Measurements from ENCODE around the gene CPLX1.
A peak's percentile ranks its signal among the peaks of the same experiment; 100 is the strongest.
"Not testable (repeated sequence)": the region's sequence is repeated elsewhere in the genome, so short reads cannot be mapped to it uniquely, and the experiment has no call there.

The CPLX1 gene

DNA sequence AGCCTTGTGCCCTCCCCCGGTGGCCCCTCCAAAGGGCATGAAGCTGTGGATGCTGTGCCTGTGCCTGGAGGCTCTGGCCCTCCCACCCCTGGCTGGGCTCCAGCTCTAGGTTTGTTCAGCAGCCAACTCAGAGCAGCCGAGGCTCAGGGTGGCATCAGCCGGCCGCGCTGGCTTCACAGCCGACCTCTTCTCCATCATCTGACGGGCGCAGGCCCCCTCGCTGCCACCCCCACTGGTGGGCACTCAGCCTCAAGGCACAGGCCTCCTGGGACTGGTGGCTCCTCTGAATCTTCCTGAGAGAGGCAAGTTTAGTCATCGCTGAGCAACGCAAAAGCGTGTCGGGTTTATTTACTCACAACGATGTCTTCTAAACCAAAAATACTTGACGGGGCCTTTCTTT lies 74.3 kb downstream of the CPLX1 start:
- peak; percentile 27 for DNase-seq

DNA sequence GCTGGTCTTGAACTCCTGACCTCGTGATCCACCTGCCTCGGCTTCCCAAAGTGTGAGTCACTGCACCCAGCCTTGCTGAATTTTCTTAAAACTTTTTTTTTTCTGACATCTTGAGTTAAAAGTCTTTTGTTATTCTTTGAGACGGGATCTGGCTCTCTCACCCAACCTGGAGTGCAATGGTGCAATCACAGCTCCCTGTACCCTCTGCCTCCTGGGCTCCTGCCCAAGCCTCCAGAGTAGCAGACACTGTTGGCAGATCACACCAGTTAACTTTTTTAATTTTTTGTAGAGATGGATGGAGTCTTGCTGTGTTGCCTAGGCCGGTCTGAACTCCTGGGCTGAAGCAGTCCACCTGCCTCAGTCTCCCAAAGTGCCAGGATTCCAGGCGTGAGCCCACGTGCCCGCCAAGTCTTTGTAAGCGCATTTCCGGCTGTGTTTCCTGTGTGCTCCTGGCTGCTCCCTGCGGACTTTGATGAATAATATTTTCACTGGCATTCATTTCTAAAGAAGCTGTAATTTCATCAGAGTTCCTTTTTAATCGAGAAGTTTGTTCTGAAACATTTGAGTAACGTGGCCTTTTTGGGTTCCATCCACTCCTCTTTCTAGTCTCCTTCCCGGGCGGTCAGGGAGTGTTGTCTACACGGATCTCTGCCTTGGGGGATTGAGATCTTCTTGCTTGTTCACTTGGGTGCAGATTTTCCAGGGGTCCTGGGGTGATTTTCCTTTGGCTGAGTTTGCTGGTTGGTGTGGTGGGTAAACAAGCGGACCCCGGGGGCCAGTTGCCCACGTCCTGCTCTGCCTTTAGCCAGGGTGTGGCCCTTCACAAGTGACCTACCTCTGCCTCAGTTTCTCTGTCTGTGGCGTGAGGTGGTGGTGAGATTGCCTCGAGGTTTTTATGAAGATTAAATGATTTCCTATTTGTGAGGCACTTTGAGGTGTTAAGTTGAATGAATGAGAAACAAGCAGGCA lies 75.9 kb downstream of the CPLX1 start:
- no peak for DNase-seq

DNA sequence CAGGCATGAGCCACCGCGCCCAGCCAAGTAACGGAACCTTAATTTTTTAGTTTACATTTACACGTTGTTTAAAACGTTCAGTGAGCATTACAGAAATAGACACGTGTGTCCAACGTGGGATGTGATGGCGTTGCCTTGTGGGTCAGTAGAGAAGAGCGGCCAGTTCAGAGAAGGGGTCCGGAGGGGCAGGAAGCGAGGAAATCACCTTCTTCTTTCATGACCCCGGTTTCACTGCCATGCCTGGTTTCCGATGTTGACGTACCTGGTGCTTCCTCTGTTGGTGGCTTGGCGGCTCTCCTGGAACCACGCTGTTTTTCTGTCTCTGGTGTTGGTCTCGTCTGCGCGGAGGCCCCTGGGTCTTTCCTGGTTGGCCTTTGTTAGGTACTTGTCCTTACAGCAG lies 77.5 kb downstream of the CPLX1 start:
- no peak for DNase-seq

- no peak for DNase-seq
These were observed 78.3 kb downstream of the CPLX1 start for GRCh38 chr4:747546-748170.

- no peak for DNase-seq
These were observed 81.6 kb downstream of the CPLX1 start for GRCh38 chr4:744212-744841.

DNA sequence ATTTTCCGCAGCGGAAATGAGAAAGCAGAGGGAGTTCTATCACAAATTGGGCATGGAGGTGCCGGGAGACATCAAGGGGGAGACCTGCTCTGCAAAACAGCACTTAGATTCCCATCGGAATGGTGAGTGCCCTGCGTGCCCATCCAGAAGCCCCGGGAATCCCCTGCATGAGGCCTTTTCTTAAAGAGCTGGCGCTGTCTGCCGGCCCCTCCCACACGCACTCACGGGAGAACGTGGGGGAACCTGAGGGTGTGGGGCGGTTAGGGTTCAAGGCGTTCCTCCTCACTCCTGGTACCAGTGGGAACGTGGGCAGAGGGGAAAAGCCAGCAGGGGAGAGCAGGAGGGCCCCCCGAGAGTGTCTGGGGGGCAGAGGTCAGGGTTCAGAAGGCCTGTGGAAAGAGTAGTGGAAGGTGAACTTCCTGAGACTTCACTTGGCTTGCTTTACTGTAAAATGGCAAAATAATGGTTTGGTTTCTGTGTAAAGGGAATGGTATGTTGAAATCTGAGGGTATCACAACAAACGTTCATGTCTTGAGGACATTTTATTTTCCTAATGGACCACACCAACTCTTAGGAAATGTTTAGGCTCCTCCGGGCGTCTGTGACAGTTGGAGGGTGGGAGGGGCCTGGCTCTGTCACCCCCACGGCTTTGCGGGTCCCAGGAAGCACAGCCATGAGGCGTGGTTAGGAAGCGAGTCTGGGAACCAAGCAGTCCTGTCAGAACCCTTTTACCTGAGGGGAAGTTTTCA lies 82.3 kb downstream of the CPLX1 start:
- DNase-seq, result no peak

DNA sequence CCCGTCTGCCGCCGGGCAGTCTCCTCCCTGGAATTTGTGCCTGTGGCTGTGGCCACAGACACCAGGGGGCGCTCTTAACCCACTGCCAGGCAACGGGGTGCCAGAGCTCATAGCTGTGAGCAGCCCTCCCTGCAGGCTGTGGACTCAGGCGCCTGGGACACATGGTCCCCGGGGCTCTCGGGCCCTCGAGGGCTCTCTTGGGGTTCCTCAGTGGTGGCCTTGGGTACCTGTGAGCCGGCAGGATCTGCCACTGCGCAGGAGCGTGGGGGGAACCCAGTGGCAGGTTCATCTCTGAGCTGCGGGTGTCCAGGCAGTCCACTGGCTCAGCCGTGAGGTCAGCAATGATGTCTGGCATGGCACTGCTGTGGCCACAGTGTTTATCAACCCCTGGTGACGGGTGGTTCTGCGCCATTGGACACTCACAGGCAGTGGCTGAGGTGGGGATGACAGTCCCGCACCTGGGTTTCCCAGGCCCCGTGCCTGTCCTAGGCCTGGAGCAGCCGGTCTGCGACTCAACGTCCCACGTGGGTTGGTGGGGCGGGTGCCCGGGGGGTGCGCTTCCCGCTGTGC lies 83.1 kb downstream of the CPLX1 start:
- no peak for DNase-seq

DNA sequence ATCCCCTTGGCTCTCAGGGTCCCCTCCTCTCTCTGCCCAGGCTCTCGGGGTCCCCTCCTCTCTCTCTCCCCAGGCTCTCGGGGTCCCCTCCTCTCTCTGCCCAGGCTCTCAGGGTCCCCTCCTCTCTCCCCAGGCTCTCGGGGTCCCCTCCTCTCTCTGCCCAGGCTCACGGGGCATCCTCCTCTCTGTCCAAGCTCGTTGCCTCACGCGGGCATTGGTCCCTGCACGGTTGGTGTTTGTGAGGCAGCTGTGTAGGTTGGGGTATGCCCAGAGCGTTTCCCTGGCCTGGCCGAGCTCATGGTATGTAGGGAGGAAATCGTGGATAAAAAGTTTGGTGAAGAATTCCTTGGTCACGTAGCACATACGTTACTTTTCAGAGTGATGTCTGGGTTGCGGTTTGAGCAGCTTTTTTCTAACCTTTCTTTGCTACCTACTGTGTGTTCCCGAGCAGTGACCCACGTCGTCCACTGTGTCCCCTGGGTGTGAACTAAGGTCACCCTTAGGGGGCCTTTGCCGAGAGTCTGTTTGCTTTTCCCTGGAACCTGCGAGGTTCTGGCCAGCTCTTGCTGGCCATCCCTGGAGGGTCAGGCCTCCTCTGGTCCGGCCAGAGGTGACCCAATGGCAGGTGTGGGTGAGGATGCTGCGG lies 83.7 kb downstream of the CPLX1 start:
- DNase-seq, result no peak

DNA sequence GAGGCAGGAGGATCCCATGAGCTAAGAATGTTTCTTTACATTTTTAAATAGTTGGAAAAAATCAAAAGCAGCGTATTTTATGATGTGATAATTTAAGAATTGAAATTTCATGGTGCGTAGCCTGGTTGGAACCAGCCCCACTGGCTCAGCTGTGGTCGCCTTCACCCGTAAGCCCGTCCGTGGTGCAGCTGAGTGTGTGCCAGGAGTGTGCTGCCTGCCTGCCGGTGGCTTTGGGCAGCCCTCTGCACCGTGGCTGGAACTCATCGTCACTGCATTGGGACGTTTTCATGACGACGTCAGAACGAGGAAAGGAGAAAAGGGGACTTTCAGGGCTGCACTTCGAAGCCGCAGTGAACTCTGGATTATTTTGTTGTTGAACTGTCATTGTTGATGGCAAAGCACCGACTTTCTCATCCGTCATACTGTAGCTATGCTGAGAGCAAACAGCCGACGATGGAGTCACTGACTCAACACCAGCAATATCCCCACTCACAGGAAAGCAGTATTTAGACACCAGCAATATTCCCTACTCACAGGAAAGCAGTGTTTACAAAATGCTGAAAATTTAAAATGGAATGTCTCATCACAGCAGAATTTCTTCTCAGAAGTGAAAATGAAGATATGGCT lies 85.2 kb downstream of the CPLX1 start:
- DNase-seq, result no peak

DNA sequence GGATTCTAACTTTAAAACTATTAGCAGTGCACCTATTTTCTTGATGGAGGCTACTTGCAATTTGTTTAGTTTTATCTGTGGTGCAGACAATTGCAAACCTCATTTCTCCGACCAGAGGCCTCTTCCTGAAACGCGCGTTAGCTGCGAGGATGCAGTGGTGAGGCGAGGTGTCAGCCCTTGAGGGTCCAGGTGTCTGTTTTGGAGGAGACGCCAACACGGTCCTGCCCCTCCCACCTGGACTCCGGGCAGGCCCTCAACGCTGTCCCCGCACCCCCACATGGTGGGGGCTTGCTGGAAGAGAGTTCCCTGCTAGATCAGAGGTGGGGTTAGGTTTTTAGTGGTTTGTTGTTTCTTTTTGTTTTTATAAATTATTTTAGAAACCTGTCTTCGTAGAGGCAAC lies 85.9 kb downstream of the CPLX1 start:
- no peak for DNase-seq

GRCh38 chr4:739569-739968 lies 86.4 kb downstream of the CPLX1 start:
- DNase-seq, result no peak

- DNase-seq, result no peak
These were observed 87.1 kb downstream of the CPLX1 start for GRCh38 chr4:738781-739280.

DNA sequence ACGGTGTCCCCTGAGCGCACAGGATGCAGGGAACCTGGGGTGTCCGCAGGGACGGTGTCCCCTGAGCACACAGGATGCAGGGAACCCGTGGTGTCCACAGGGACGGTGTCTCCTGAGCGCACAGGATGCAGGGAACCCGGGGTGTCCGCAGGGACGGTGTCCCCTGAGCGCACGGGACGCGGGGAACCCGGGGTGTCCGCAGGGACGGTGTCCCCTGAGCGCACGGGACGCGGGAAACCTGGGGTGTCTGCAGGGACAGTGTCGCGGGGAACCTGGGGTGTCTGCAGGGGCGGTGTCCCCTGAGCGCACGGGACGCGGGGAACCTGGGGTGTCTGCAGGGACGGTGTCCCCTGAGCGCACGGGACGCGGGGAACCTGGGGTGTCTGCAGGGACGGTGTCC lies 89.4 kb downstream of the CPLX1 start:
- DNase-seq, result not testable (repeated sequence)

DNA sequence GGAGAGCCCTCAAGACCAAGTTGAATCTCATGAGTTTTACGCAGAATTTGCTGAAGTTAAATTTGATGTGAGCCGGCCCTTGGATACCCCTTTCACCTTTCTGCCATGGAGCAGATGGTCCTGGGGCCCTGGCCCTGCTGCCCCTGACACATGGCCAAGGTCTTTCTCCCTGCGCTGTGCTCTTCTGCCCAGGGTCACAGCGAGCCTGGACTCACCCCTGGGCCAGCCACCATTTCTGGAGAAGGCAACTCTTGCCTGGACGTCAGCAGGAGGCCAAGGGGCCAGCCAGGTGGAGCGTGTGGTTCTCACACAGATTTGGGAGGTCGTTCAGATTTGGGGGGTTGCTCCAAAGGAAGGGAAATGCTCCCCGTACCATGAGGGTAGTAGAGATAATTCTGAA lies 90.3 kb downstream of the CPLX1 start:
- DNase-seq, result no peak
